Measurements from ENCODE around the gene TBC1D12.

TBC1D12 gene

DNA sequence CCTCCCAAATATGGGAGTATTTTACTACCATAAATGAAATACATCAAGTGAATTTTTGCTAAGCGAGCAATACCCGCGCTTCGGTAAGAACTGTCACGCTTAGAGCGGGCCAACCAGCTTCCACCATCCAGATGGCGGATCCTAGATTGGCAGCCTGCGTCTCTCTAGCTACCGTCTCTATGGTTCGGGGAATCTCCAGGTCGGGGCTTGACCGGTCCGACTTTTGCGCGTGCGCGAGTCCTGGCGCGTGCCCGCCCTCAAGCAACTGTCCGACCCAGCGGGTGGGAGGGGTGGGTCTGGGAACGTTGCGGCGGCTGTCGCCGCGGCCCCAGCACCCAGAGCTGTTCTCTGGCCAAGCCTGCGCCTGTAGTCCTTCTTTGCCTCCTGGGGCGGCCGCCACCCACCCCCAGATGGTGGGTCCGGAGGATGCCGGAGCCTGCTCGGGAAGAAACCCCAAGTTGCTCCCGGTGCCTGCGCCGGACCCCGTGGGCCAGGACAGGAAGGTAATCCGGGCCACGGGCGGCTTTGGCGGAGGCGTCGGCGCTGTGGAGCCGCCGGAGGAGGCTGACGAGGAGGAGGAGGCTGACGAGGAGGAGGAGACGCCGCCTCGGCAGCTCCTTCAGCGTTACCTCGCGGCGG is at the start of gene TBC1D12:
Gene TBC1D12, plus strand, starts transcription at position 338 of the 639 bp plus-strand sequence. Its CDS starts 73 bp downstream, at position 411.
- CTCF ChIA-PET, result interaction anchor here (0.6 to 2.1 kb wide), 10 partner anchors 8 to 82 kb away, joined by 3 to 6 read pairs (median 3); partner anchors contain the start of gene NOC3L
- DNase-seq (ENCODE audit: extremely low spot score), result peak; percentile 92
- POLR2A ChIA-PET, result interaction anchor here (0.7 kb wide), 1 partner anchor 34 kb away, joined by 5 read pairs; no protein-coding TSS in a partner anchor
- TF ChIP-seq, protein P1, sequence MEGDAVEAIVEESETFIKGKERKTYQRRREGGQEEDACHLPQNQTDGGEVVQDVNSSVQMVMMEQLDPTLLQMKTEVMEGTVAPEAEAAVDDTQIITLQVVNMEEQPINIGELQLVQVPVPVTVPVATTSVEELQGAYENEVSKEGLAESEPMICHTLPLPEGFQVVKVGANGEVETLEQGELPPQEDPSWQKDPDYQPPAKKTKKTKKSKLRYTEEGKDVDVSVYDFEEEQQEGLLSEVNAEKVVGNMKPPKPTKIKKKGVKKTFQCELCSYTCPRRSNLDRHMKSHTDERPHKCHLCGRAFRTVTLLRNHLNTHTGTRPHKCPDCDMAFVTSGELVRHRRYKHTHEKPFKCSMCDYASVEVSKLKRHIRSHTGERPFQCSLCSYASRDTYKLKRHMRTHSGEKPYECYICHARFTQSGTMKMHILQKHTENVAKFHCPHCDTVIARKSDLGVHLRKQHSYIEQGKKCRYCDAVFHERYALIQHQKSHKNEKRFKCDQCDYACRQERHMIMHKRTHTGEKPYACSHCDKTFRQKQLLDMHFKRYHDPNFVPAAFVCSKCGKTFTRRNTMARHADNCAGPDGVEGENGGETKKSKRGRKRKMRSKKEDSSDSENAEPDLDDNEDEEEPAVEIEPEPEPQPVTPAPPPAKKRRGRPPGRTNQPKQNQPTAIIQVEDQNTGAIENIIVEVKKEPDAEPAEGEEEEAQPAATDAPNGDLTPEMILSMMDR (IDR thresholded peaks at IDR 0.05; ENCODE audit: control extremely low read depth, extremely low read depth, low read depth, missing control alignments), result no peak

DNA sequence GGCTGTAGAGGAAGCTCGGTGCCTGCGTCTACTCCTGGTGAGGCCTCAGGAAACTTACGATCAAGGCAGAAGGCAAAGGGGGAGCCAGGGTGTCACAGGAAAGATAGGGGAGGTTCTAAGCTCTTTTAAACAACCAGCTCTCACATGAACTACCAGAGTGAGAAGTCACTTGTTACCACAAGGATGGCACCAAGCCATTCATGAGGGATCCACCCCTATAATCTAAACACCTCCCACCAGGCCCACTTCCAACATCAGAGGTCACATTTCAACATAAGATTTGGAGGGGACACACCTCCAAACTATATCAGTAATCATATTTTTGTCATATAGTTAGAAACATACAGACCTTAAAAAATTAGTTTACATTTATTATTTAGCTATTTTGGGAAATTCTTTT is 49.0 kb upstream of the TBC1D12 start:
- CTCF ChIA-PET, result interaction anchor here (0.9 to 2.2 kb wide), 4 partner anchors 9 to 91 kb away, joined by 3 to 7 read pairs (median 4); partner anchors contain the start of gene NOC3L
- POLR2A ChIA-PET, result no interaction called here

DNA sequence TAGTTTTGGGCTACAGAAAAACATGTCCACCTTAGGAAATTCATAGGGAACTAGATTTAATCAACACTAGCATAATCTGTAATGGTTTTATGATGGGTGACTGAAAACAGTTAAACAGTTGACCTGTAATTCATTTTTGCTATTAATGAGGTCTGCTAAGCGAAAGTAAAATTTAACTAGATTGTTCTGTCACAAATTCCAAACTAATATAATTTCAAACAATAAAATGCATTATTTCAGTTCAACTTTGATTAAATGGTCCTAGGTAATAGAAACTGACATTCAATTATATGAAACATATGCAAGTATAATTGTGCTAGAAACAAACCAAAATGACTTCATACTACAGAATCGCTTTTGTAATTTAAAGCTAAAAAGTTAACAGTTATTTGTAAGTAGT is 46.5 kb upstream of the TBC1D12 start:
- TF ChIP-seq, protein P1 (IDR thresholded peaks at IDR 0.05; ENCODE audit: control extremely low read depth, extremely low read depth, low read depth, missing control alignments), result no peak
- ChIA-PET CTCF (interaction anchor here (1.2 to 1.7 kb wide), 2 partner anchors 9 to 35 kb away, joined by 4 read pairs; no protein-coding TSS in a partner anchor), POLR2A (no interaction called here)
- no peak for DNase-seq (ENCODE audit: extremely low spot score)

More for the DNA sequence above, 49.0 kb upstream of the TBC1D12 start:
- TF ChIP-seq, protein P1 (IDR thresholded peaks at IDR 0.05; ENCODE audit: control extremely low read depth, extremely low read depth, low read depth, missing control alignments), result no peak
- DNase-seq (ENCODE audit: extremely low spot score), result no peak

DNA sequence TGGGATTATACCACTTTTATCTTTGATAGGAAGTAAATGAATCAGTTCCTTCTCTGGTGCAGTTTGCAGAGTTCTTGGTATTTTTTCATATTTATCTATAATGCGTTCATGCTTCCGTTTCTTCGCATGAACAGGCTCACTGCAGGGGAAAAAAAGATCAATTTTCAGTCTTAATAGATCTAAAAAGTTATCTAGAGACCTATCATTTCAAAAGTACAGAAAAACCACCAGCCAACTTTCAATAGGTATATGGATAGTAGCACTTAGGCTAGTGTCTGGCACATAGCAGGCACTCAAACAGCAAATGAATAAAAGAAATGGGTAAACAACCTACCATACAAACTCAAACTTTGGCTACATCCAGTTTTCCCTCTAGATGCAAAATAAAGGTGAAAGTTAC is 45.1 kb upstream of the TBC1D12 start:
- CTCF ChIA-PET, result interaction anchor here (1.2 to 1.8 kb wide), 3 partner anchors 8 to 37 kb away, joined by 4 to 6 read pairs (median 4); no protein-coding TSS in a partner anchor
- DNase-seq (ENCODE audit: extremely low spot score), result no peak
- TF ChIP-seq, protein P1 (IDR thresholded peaks at IDR 0.05; ENCODE audit: control extremely low read depth, extremely low read depth, low read depth, missing control alignments), result no peak
- POLR2A ChIA-PET, result no interaction called here

DNA sequence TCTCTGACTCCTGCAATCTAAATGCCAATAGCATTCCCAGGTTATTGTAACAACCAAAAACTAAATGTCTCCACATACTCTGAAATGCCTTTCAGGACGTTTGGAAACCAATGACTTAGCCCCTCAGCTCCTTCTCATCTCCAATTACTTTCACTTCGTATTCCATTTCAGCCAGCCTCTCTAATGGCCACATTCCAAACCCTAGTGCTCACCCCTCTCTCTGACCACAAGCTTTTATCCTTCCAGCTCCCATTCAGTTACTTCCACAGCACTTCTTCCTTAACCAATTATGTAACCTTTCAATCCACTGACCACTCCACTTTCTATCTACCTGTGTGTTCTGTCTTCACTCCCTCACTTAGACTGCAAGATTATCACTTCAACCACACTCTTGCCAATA is 43.9 kb upstream of the TBC1D12 start:
- no peak for DNase-seq (ENCODE audit: extremely low spot score)
- TF ChIP-seq, protein P1 (IDR thresholded peaks at IDR 0.05; ENCODE audit: control extremely low read depth, extremely low read depth, low read depth, missing control alignments), result no peak
- POLR2A ChIA-PET, result no interaction called here
- CTCF ChIA-PET, result interaction anchor here (1.3 to 1.8 kb wide), 2 partner anchors 17 to 38 kb away, joined by 3 to 6 read pairs; no protein-coding TSS in a partner anchor

DNA sequence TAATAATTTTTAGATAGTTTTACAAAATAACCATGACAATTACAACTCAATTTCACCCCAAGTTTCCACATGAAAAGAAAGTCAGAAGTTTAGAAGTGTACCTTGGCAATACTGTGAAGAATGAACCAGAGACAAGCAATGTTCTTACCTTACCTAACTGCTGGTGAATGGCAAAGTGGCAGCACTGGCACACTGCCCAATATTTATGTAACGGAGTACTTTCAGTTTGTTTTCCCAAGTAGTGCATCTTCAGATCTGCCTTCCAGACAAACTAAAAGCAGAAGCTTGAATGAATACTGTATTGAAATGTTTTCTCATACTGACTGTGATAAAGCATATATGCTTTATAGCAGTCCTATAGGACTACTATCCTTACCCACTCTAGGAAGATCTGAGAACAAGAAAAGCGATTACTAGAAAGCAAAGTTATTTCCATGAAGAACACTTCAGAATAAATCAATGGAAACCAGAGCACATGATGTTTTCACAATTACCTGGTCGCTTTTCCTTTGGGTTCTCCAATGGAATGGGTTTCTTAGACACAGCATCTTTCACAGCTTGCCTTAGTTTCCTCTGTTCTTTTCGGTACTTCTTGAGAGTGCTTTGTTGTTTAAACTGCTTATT is 41.1 kb upstream of the TBC1D12 start:
- DNase-seq (ENCODE audit: extremely low spot score), result no peak
- POLR2A ChIA-PET, result no interaction called here
- CTCF ChIA-PET, result interaction anchor here (0.7 to 2.5 kb wide), 7 partner anchors 8 to 83 kb away, joined by 3 to 11 read pairs (median 4); no protein-coding TSS in a partner anchor
- TF ChIP-seq, protein P1 (IDR thresholded peaks at IDR 0.05; ENCODE audit: control extremely low read depth, extremely low read depth, low read depth, missing control alignments), result no peak

Data from GM10248 (cell line).